Measurements from ENCODE around the gene TCF12.

Gene TCF12

GRCh38 chr15:57327985-57328471 is 409.6 kb downstream of the TCF12 start:
- DNase-seq = no peak

- DNase-seq = no peak
Observed at GRCh38 chr15:57328479-57328878, 410.0 kb downstream of the TCF12 start.

- no peak for DNase-seq
Observed at GRCh38 chr15:57328897-57329296, 410.5 kb downstream of the TCF12 start.

GRCh38 chr15:57329582-57330367 is 411.3 kb downstream of the TCF12 start:
- no peak for DNase-seq

GRCh38 chr15:57330619-57331340 is 412.3 kb downstream of the TCF12 start:
- DNase-seq = no peak

GRCh38 chr15:57332326-57332725 is 413.9 kb downstream of the TCF12 start:
- DNase-seq = no peak

GRCh38 chr15:57333487-57333886 is 415.0 kb downstream of the TCF12 start:
- DNase-seq = no peak

GRCh38 chr15:57334257-57334656 is 415.8 kb downstream of the TCF12 start:
- no peak for DNase-seq

GRCh38 chr15:57335293-57335715 is 416.9 kb downstream of the TCF12 start:
- no peak for DNase-seq

GRCh38 chr15:57335719-57336118 is 417.3 kb downstream of the TCF12 start:
- DNase-seq = no peak

- no peak for DNase-seq
Observed at GRCh38 chr15:57337868-57338411, 419.5 kb downstream of the TCF12 start.

- DNase-seq = no peak
Observed at GRCh38 chr15:57339321-57339720, 420.9 kb downstream of the TCF12 start.

All from NCI-H1930 (cell line).